BJ (cell line): Measurements from ENCODE around the gene PALM. TPM values are rescaled to one million over a fixed set of nuclear protein-coding genes. Genes with fewer than 3 reads are reported as not detected.

ENCODE experiments used
- CTCF ChIA-PET: fragments of 350-600 bp; formaldehyde crosslinking; extraction: SDS; loops from one replicate; lab custom pipeline; 2021; ENCODE audit warnings: antibody characterized with exemption, inconsistent platforms; lab: Yijun Ruan, JAX
- POLR2A ChIA-PET: fragments of 300-600 bp; sonication (Branson Sonifier 250); formaldehyde crosslinking; extraction: SDS; loops from one replicate; lab custom pipeline; 2021; ENCODE audit warnings: antibody characterized with exemption; lab: Charles Lee
- DNase-seq: peaks from one replicate; pipeline ENCODE4 v3.0.0-alpha.2; 2011; ENCODE audit warnings: low read depth
- H3K27me3 ChIP-seq: 2 replicates; pipeline ENCODE4 v1.6.0; 2011; ENCODE audit warnings: low read length; ENCODE audit not compliant: control insufficient read depth, insufficient read depth
- H3K36me3 ChIP-seq: 2 replicates; pipeline ENCODE4 v1.5.1; 2011; ENCODE audit warnings: low read length; ENCODE audit not compliant: control insufficient read depth, insufficient read depth
- H3K4me3 ChIP-seq: 2 replicates; pipeline ENCODE4 v1.5.1; 2011; ENCODE audit warnings: low read depth, mild to moderate bottlenecking, control low read depth, low read length
- polyA plus RNA-seq: library from polyadenylated mRNA; depleted of rRNA; stranded (reverse); fragments of >200 nt; gene quantifications from 2 replicates; pipeline ENCODE4 v1.2.3, GENCODE V29; 2011
- TF ChIP-seq, protein P1 (sequence below): IDR thresholded peaks from 2 replicates; pipeline ENCODE4 v1.5.1; 2011; ENCODE audit warnings: low read depth, mild to moderate bottlenecking, control low read depth, inconsistent platforms, low read length, moderate library complexity; ENCODE audit not compliant: insufficient read depth

Gene PALM
- polyA plus RNA-seq, 1 experiment = 1.2 TPM

DNA sequence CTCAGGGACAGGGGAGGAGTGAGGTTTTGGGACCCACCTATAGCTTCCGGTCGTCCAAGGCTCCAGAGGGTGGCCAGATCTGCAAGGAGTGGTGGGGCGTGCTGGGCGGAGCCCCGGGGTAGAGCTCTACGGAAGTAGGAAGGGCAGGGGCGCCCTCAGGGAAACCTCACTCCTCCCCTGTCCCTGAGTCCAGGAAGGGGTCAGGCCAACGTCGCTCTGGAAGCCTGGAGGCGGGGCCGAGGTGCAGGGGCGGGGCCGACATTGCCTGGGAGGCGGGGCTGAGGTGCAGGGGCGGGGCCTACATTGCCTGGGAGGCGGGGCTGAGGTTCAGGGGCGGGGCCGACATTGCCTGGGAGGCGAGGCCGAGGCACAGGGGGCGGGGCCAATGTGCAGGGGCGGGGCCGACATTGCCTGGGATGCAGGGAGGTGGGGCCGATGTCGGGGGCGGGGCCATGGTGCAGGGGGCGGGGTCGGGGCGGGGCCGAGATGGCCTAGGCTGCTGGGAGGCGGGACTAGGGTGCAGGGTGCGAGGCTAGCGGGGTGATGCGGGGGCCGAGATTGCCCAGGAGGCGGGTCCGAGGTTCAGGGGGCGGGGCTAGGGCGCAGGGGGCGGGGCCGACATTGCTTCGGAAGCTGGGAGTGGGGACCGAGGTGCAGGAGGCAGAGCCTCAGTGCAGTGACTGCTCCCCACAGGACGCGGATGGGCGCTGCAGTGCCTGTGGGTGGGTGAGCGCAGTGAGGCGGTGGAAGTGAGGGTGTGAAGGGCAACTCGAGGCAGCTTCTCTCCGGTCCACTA lies 4.9 kb upstream of the PALM start:
- DNase-seq = no peak
- ChIA-PET CTCF (interaction anchor here (0.6 to 1.1 kb wide), 2 partner anchors 19 to 162 kb away, joined by 3 read pairs; no protein-coding TSS in a partner anchor), POLR2A (no interaction called here)
- Histone ChIP-seq H3K36me3 (no peaks in the 10 kb centered on the region), H3K27me3 (peaks cover 7% of the 10 kb centered on the region), H3K4me3 (no peak overlapping the region)
- TF ChIP-seq, protein P1, sequence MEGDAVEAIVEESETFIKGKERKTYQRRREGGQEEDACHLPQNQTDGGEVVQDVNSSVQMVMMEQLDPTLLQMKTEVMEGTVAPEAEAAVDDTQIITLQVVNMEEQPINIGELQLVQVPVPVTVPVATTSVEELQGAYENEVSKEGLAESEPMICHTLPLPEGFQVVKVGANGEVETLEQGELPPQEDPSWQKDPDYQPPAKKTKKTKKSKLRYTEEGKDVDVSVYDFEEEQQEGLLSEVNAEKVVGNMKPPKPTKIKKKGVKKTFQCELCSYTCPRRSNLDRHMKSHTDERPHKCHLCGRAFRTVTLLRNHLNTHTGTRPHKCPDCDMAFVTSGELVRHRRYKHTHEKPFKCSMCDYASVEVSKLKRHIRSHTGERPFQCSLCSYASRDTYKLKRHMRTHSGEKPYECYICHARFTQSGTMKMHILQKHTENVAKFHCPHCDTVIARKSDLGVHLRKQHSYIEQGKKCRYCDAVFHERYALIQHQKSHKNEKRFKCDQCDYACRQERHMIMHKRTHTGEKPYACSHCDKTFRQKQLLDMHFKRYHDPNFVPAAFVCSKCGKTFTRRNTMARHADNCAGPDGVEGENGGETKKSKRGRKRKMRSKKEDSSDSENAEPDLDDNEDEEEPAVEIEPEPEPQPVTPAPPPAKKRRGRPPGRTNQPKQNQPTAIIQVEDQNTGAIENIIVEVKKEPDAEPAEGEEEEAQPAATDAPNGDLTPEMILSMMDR = no peak

- TF ChIP-seq, protein P1 = no peak
- POLR2A ChIA-PET = no interaction called here
- H3K4me3 ChIP-seq = no peak overlapping the region
- CTCF ChIA-PET = interaction anchor here (0.9 kb wide), 1 partner anchor 66 kb away, joined by 4 read pairs; no protein-coding TSS in a partner anchor
- no peaks in the 10 kb centered on the region for H3K36me3 ChIP-seq
- DNase-seq = no peak
- peaks cover 7% of the 10 kb centered on the region for H3K27me3 ChIP-seq
Observed at GRCh38 chr19:704447-704741, 4.3 kb upstream of the PALM start.

GRCh38 chr19:709196-709964 lies 645 bp downstream of the PALM start:
- Histone ChIP-seq H3K36me3 (no peaks in the 10 kb centered on the region), H3K27me3 (peaks cover 14% of the 10 kb centered on the region), H3K4me3 (peak overlapping the region; percentile 43)
- no peak for DNase-seq
- TF ChIP-seq, protein P1 = no peak
- CTCF ChIA-PET = interaction anchor here (1.0 to 1.8 kb wide), 3 partner anchors 9 to 25 kb away, joined by 3 to 8 read pairs (median 4); no protein-coding TSS in a partner anchor
- POLR2A ChIA-PET = no interaction called here

DNA sequence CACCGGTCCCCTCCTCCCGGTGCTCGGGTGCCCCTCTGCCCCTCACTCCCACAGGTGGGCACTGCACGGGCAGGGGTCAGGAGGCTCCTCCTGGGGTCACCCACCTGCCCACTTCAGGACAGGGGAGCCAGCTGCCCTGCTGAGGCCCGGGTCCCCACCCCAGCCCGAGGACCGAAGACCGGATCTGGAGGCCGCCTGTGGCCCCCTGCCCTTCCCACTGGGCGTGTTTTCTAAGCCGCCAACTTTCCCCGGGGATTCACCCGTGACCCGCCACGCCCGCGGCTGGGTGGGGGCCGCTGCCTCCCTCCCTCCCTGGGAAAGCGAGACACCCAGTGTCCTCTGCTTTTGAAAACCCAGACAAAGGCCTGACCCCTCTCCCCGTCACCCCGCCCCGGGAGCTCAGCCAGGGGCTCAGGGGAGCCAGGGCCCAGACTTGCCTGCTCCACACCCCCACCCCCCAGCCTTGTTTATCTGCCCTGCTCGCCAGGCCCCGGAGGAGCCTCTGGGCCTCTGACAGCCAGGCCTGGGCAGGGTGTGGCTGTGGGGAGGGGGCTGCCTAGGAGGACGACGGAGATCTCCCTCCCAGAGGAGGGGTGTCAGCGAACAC lies 1.3 kb downstream of the PALM start:
- Histone ChIP-seq H3K4me3 (peak overlapping the region; percentile 43), H3K27me3 (peaks cover 12% of the 10 kb centered on the region), H3K36me3 (no peaks in the 10 kb centered on the region)
- CTCF ChIA-PET = interaction anchor here (0.6 to 1.8 kb wide), 4 partner anchors 10 to 30 kb away, joined by 3 to 4 read pairs (median 3); no protein-coding TSS in a partner anchor
- POLR2A ChIA-PET = no interaction called here
- TF ChIP-seq, protein P1 = no peak
- DNase-seq = no peak

DNA sequence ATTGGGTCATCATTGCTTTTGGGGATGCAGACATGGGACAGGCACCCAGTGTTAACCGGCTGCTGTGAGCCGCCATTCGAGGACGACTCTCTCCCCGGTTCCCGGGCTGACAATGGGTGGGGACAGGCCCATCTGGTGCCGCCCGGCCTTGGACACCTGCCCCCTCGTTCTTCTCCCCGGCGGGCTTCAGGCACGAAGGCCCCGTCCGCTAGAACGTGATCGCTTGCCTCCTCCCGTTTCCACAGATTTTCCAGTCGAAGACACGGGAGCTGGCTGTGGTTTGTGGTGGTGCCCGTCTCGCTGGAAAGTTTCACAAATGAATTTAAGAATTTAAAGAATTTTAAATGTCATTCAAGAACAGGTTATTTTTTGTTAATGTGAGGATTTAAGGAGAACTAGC lies 2.0 kb downstream of the PALM start:
- POLR2A ChIA-PET = no interaction called here
- CTCF ChIA-PET = interaction anchor here (0.6 to 1.0 kb wide), 2 partner anchors 23 to 29 kb away, joined by 3 read pairs; no protein-coding TSS in a partner anchor

More for the DNA sequence above, 2.0 kb downstream of the PALM start:
- Histone ChIP-seq H3K4me3 (no peak overlapping the region), H3K27me3 (peaks cover 12% of the 10 kb centered on the region), H3K36me3 (no peaks in the 10 kb centered on the region)
- no peak for DNase-seq
- TF ChIP-seq, protein P1 = no peak
